GM18526 (cell line): ENCODE measurements around the gene CCNJL.

Experiments used
- POLR2A ChIP-seq: IDR thresholded peaks from 3 replicates; pipeline ENCODE4 v1.6.1; 2011; ENCODE audit not compliant: insufficient read length; ENCODE audit errors: extremely low read depth

CCNJL gene

GRCh38 chr5:160230686-160231527 lies 81.5 kb downstream of the CCNJL start:
- no peak for TF ChIP-seq POLR2A

GRCh38 chr5:160229190-160229742 lies 83.1 kb downstream of the CCNJL start, which contains the start of gene FABP6:
Gene FABP6 (plus strand): TSS chr5:160229506. CDS start chr5:160229558, 52 bp downstream.
- no peak for TF ChIP-seq POLR2A

GRCh38 chr5:160227012-160227411 lies 85.4 kb downstream of the CCNJL start:
- TF ChIP-seq POLR2A: no peak

- TF ChIP-seq POLR2A: no peak
Observed at GRCh38 chr5:160221082-160221481, 91.3 kb downstream of the CCNJL start.

GRCh38 chr5:160219356-160219755 lies 93.0 kb downstream of the CCNJL start:
- TF ChIP-seq POLR2A: no peak

- no peak for TF ChIP-seq POLR2A
Observed at GRCh38 chr5:160213537-160213936, 98.8 kb downstream of the CCNJL start.

- TF ChIP-seq POLR2A: no peak
Observed at GRCh38 chr5:160211352-160211751, 101.0 kb downstream of the CCNJL start.

- TF ChIP-seq POLR2A: no peak
Observed at GRCh38 chr5:160210606-160211005, 101.8 kb downstream of the CCNJL start.

- TF ChIP-seq POLR2A: no peak
Observed at GRCh38 chr5:160209917-160210316, 102.4 kb downstream of the CCNJL start.

- no peak for TF ChIP-seq POLR2A
Observed at GRCh38 chr5:160207061-160207460, 105.3 kb downstream of the CCNJL start.
